PFSK-1 (cell line): ENCODE results near the gene FLII.

Experiments
- FOXP2 ChIP-seq: optimal IDR thresholded peaks from 2 replicates; pipeline ENCODE3; 2011; ENCODE audit warnings: borderline replicate concordance, control low read depth, inconsistent platforms; ENCODE audit not compliant: insufficient read depth; ENCODE audit errors: extremely low read length, extremely low read depth
- POLR2AphosphoS5 ChIP-seq: IDR thresholded peaks from 2 replicates; pipeline ENCODE4 v1.6.1; 2012; ENCODE audit warnings: low read depth, mild to moderate bottlenecking, control low read depth, low read length, moderate library complexity
- REST ChIP-seq, 2 experiments: IDR thresholded peaks; 2 replicates each; pipeline versions ENCODE4 v1.6.1 to v1.8.0; 2011 to 2012; ENCODE audit warnings: low read depth in 2 of 2, low read length in 2 of 2, control low read depth in 1 of 2, inconsistent platforms in 1 of 2, mild to moderate bottlenecking in 1 of 2, moderate library complexity in 1 of 2; ENCODE audit not compliant: insufficient read depth in 1 of 2
- SIN3A ChIP-seq: IDR thresholded peaks from 2 replicates; pipeline ENCODE4 v1.6.1; 2012; ENCODE audit warnings: mild to moderate bottlenecking, low read length, moderate library complexity, borderline replicate concordance; ENCODE audit not compliant: insufficient read depth
- TAF1 ChIP-seq: IDR thresholded peaks from 2 replicates; pipeline ENCODE4 v1.6.1; 2012; ENCODE audit warnings: low read length, control low read depth, borderline replicate concordance; ENCODE audit not compliant: insufficient read depth

FLII gene

GRCh38 chr17:18236494-18236893 lies 22.0 kb downstream of the FLII start:
- TF ChIP-seq FOXP2 (no peak), TAF1 (no peak), POLR2AphosphoS5 (no peak), REST (IDR thresholded peaks at IDR 0.05; ENCODE audit: insufficient read depth in 1 of 2, low read depth in 2 of 2, low read length in 2 of 2) (no peak), SIN3A (no peak)

GRCh38 chr17:18235743-18236256 lies 22.7 kb downstream of the FLII start:
- no peak for TF ChIP-seq POLR2AphosphoS5
- no peak for TF ChIP-seq REST (IDR thresholded peaks at IDR 0.05; ENCODE audit: insufficient read depth in 1 of 2, low read depth in 2 of 2, low read length in 2 of 2)
- TF ChIP-seq SIN3A, result no peak
- no peak for TF ChIP-seq TAF1
- no peak for TF ChIP-seq FOXP2

- TF ChIP-seq REST (IDR thresholded peaks at IDR 0.05; ENCODE audit: insufficient read depth in 1 of 2, low read depth in 2 of 2, low read length in 2 of 2) (no peak), FOXP2 (no peak), TAF1 (no peak), SIN3A (no peak), POLR2AphosphoS5 (no peak)
Measured at GRCh38 chr17:18234853-18235380, 23.6 kb downstream of the FLII start.

- no peak for TF ChIP-seq POLR2AphosphoS5
- TF ChIP-seq TAF1, result no peak
- TF ChIP-seq SIN3A, result no peak
- no peak for TF ChIP-seq REST (IDR thresholded peaks at IDR 0.05; ENCODE audit: insufficient read depth in 1 of 2, low read depth in 2 of 2, low read length in 2 of 2)
- TF ChIP-seq FOXP2, result no peak
Measured at GRCh38 chr17:18233803-18234518, 24.6 kb downstream of the FLII start.
